Measurements from ENCODE around the gene CRELD1.

- TF ChIP-seq POLR2AphosphoS5 (IDR thresholded peaks at IDR 0.05; ENCODE audit: low read depth, low read length) (no peak), POLR2A (IDR thresholded peaks at IDR 0.05; ENCODE audit: low read depth, low read length) (no peak), TAF1 (IDR thresholded peaks at IDR 0.05; ENCODE audit: borderline replicate concordance, low read depth, low read length) (no peak)
These were observed 36.0 kb downstream of the CRELD1 start for GRCh38 chr3:9969632-9970019.
